Effector memory CD8-positive, alpha-beta T cell (primary cell): Measurements from ENCODE around the gene LRRTM2.
"Not testable (repeated sequence)": the region's sequence is repeated elsewhere in the genome, so short reads cannot be mapped to it uniquely, and the experiment has no call there.

ENCODE experiments used
- ATAC-seq: fragments of 150-1000 bp; cut with Tn5 transposase; replicated peaks from 2 replicates; pipeline ENCODE4 v1.10.0; 2021; ENCODE audit warnings: mild to moderate bottlenecking, moderate library complexity
- DNase-seq, 3 experiments: peaks; one replicate each; pipeline ENCODE4 v3.0.0; 2021
- H3K27ac Mint-ChIP-seq, 2 donors: one replicate each; pipeline ENCODE4 v1.8.0; 2022; ENCODE audit warnings: mild to moderate bottlenecking in 2 of 2, mixed read lengths in 2 of 2, moderate library complexity in 2 of 2
- H3K27me3 Mint-ChIP-seq, 2 donors: one replicate each; pipeline ENCODE4 v1.8.0; 2022; ENCODE audit warnings: mixed read lengths in 2 of 2
- H3K36me3 Mint-ChIP-seq: one replicate; pipeline ENCODE4 v1.8.0; 2022; ENCODE audit warnings: mild to moderate bottlenecking, moderate library complexity, mixed read lengths; ENCODE audit not compliant: insufficient read depth
- H3K4me1 Mint-ChIP-seq, 2 donors: one replicate each; pipeline ENCODE4 v1.8.0; 2022; ENCODE audit warnings: low read depth in 2 of 2, mixed read lengths in 2 of 2
- H3K4me3 Mint-ChIP-seq, 2 donors: one replicate each; pipeline ENCODE4 v1.8.0; 2022; ENCODE audit warnings: mild to moderate bottlenecking in 2 of 2, mixed read lengths in 2 of 2, moderate library complexity in 2 of 2
- H3K9me3 Mint-ChIP-seq, 2 donors: one replicate each; pipeline ENCODE4 v1.8.0; 2022; ENCODE audit warnings: mixed read lengths in 2 of 2

Gene LRRTM2

DNA sequence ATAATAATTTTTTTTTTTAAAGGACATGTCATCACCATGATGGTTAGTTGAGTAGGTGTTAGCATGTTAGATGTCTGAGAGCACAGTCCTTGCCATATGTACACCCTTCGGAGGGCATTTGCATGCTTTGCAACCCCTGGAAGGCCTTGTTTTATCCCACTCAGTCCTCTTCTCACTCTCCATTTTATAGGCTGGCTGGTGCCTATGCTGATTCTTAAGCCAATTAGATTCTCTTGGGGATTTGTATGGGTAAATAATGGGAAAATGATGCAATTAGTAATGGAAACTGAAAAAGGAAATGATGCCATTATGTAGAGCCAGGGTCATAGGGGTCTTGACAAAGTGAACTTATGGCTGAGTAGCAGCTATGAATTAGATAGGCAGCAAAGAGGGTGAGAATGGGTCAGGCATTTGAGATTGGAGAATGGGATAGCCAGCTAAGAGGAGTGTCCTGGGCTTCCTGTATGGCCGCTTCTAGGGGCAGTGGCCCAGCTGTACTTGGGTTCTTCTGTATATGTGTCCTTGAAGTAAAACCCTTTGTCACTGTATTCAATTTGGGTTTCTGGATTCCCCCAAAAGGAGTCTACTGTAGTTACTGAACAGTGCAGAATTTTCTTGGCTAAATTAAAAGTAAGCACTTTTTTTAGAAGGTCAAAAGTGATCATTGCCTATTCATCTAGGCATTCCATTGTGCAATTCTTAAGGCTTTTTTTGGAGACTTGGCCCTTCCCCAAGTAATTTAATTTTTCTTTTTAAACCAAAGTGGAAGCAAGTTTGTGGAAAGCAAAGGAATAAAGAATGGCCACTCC is 31.6 kb downstream of the LRRTM2 start:
- DNase-seq (no peak), ATAC-seq (no peak)
- H3K27me3 Mint-ChIP-seq, result no peaks in the 10 kb centered on the region
- peaks cover 2 to 10% of the 10 kb centered on the region in 2 donors for H3K4me1 Mint-ChIP-seq
- H3K4me3 Mint-ChIP-seq, result no peak overlapping the region
- no peaks in the 10 kb centered on the region for H3K9me3 Mint-ChIP-seq
- H3K27ac Mint-ChIP-seq, result no peak overlapping the region
- no peaks in the 10 kb centered on the region for H3K36me3 Mint-ChIP-seq

DNA sequence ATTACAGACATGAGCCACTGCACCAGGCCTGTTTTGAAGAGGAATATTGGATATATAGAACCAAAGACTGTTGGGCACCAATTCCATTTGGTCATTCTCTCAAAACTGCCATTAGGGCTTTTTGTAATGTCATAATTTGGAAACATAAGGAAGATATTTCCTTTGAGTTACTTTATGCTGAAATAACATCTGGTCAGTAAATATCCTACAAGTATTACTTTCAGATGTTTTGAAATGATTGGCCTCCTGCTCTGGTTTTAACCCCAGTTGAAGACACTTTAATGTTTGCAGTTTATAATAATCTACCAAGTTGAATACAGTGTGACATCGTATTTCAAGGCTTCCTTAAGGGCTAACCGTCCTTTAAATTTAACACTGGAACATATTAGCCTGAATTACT is 33.6 kb downstream of the LRRTM2 start:
- no peaks in the 10 kb centered on the region for H3K27me3 Mint-ChIP-seq

DNA sequence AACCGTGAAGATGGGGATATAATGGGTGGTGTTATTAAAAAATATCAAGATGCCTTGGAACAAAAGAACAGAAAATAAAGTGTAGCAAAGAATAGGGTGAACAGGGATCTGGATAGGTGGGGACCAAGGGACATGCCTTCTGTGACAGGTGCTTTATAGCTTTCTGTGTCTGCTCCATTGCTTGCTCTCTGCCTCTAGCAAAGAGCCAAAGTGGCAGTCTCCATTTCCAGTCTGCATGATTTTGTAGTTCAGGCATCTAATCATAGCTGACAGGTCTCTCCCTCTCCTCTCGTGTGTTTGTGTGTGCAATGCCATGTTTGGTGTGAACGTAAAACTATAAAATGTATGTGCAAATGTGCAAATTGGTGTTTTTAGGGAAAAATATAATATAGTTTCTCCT is 35.0 kb downstream of the LRRTM2 start:
- Mint-ChIP-seq H3K4me1 (peaks cover 3% of the 10 kb centered on the region in 2 donors), H3K36me3 (no peaks in the 10 kb centered on the region), H3K9me3 (no peaks in the 10 kb centered on the region), H3K27ac (no peak overlapping the region), H3K4me3 (no peak overlapping the region), H3K27me3 (no peaks in the 10 kb centered on the region)
- no peak for DNase-seq
- no peak for ATAC-seq

More for the DNA sequence above, 33.6 kb downstream of the LRRTM2 start:
- no peak overlapping the region for H3K27ac Mint-ChIP-seq
- no peak for ATAC-seq
- no peak for DNase-seq
- H3K36me3 Mint-ChIP-seq, result no peaks in the 10 kb centered on the region
- H3K4me3 Mint-ChIP-seq, result no peak overlapping the region
- no peaks in the 10 kb centered on the region for H3K9me3 Mint-ChIP-seq
- peaks cover under 1 to 3% of the 10 kb centered on the region in 2 donors for H3K4me1 Mint-ChIP-seq

DNA sequence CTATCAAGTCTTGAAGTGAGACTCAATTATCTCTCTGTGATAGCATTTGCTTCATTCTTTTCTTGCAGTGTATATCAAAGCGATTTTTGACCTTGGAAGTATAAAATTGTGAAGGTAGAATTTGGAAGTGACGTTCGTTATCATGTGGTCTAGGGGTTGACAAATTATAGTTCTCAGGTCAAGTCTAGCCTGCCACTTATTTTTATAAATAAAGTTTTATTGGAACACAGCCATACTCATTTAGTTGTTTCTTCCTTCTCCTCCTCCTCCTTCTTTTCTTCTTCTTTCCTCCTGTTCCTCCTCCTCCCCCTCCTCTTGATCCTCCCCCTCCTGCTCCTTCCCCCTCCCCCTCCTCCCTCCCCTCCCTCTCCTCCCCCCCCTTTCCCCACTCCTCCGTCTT is 38.0 kb downstream of the LRRTM2 start:
- H3K36me3 Mint-ChIP-seq, result no peaks in the 10 kb centered on the region
- no peaks in the 10 kb centered on the region for H3K27me3 Mint-ChIP-seq
- H3K4me3 Mint-ChIP-seq, result no peak overlapping the region
- no peaks in the 10 kb centered on the region for H3K9me3 Mint-ChIP-seq
- no peak for ATAC-seq
- peaks cover 3% of the 10 kb centered on the region in 2 donors for H3K4me1 Mint-ChIP-seq
- DNase-seq, result no peak
- no peak overlapping the region for H3K27ac Mint-ChIP-seq

DNA sequence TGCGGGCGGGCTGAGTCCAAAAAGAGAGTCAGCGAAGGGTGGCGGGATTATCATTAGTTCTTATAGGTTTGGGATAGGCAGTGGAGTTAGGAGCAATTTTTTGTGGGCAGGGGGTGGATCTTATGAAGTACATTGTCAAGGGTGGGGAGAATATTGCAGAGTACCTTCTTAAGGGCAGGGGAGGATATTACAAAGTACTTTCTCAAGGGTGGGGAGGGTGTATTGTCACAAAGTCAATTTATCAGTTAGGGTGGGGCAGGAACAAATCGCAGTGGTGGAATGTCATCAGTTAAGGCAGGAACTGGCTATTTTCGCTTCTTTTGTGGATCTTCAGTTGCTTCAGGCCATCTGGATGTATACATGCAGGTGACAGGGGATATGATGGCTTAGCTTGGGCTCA is 40.3 kb downstream of the LRRTM2 start:
- DNase-seq, H3K27me3 Mint-ChIP-seq, H3K27ac Mint-ChIP-seq, ATAC-seq, H3K9me3 Mint-ChIP-seq, H3K36me3 Mint-ChIP-seq, H3K4me1 Mint-ChIP-seq, H3K4me3 Mint-ChIP-seq: not testable (repeated sequence)

DNA sequence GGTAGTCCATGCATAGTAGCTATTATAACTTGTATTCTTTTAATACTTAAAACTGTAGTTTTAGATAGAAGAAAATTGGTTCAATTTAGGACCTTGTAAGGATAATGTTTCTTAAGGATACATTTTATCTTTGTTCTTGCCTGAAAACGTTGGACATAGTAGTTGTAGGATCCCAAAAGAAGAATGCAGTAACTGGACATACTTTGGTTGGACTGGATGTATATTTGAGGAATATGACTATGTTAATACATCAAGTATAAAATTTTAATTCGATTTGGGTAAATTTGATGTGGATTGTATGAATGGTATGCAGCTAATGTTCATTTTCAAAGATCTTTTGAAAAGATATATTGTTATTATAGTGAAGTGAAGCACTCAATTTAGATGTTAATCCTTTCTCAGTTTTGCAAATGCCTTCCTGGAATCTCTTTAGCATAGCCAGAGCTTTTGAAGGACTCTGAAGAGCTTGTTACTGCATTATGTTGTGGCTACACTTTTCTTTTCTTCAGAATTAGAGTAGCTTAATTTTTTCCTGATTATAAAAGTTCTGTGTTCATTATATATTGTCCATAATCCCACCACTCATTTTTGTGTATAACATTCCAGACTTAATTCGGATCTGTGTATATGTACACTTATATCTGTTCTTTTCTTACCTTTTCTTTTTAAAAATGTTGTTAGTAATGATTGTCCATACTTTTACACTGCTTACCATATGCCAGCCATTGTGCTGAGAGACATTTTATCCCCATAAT is 41.2 kb downstream of the LRRTM2 start:
- peaks cover 3% of the 10 kb centered on the region in 2 donors for H3K4me1 Mint-ChIP-seq
- DNase-seq (no peak), ATAC-seq (no peak)
- no peak overlapping the region for H3K4me3 Mint-ChIP-seq
- no peaks in the 10 kb centered on the region for H3K36me3 Mint-ChIP-seq
- H3K27me3 Mint-ChIP-seq, result no peaks in the 10 kb centered on the region
- H3K9me3 Mint-ChIP-seq, result no peaks in the 10 kb centered on the region
- no peak overlapping the region for H3K27ac Mint-ChIP-seq

DNA sequence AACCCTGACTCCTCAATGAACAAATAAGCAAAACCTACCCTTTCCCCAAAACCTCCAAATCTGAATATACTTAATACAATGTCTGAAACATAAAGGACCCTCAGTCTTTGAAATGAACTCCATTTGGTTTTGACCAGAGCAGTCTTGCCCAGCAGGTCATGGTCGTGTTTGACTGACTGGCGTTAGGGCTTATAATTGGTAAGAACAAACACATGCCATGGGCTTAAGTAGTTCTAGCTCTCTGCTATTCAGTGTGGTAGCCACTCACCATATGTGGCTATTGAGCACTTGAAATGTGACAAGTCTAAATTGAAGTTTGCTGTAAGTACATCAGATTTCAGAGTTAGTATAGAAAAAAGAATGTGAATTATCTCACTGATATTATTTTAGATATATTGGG is 42.1 kb downstream of the LRRTM2 start:
- Mint-ChIP-seq H3K4me3 (no peak overlapping the region), H3K4me1 (peaks cover 3% of the 10 kb centered on the region in 2 donors)

DNA sequence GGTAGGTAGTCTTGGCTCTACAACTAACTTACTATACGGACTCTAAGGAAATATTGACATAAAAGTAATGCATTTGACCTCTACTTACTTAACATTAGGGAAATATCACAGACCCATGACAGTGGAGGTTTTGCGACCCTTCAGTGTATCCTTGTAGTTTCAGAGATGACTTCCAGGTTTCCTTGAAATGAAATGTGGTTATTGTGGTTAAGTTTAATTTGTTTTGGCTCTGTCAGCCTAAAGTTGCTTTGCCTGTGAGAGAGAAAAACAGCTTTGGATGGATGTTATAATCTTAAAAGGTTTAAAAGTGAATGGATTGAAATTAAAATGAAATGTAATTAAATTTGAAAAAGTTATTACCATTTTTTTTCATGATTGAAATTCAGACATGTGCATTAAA is 42.9 kb downstream of the LRRTM2 start:
- no peak for ATAC-seq
- Mint-ChIP-seq H3K9me3 (no peaks in the 10 kb centered on the region), H3K4me3 (no peak overlapping the region), H3K27ac (no peak overlapping the region), H3K27me3 (no peaks in the 10 kb centered on the region), H3K4me1 (peaks cover 0 to 3% of the 10 kb centered on the region in 2 donors), H3K36me3 (no peaks in the 10 kb centered on the region)
- no peak for DNase-seq

More for the DNA sequence above, 42.1 kb downstream of the LRRTM2 start:
- DNase-seq (no peak), ATAC-seq (no peak)
- Mint-ChIP-seq H3K27me3 (no peaks in the 10 kb centered on the region), H3K36me3 (no peaks in the 10 kb centered on the region), H3K27ac (no peak overlapping the region), H3K9me3 (no peaks in the 10 kb centered on the region)

DNA sequence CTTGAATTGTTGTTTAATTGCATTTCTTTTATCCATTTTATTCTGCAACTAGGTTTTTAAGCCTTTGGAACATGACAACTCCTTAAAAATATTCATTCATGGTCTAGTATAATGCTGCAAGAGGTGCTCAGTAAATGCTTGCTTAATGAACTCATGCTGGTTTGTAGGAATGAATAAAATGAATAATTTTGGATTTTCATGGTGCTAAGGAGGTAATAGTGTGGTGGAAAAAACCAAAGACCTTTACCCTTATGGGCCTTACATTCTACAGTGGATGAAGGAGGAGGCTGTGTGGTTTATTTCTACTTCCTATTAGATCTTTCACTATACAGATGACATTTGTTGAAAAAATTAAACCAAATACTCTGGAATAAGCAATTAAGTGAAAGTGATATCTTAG is 43.4 kb downstream of the LRRTM2 start:
- H3K27me3 Mint-ChIP-seq, result no peaks in the 10 kb centered on the region
- ATAC-seq (no peak), DNase-seq (no peak)
- no peaks in the 10 kb centered on the region for H3K36me3 Mint-ChIP-seq
- peaks cover 0 to 3% of the 10 kb centered on the region in 2 donors for H3K4me1 Mint-ChIP-seq
- no peak overlapping the region for H3K4me3 Mint-ChIP-seq
- H3K27ac Mint-ChIP-seq, result no peak overlapping the region
- no peaks in the 10 kb centered on the region for H3K9me3 Mint-ChIP-seq

DNA sequence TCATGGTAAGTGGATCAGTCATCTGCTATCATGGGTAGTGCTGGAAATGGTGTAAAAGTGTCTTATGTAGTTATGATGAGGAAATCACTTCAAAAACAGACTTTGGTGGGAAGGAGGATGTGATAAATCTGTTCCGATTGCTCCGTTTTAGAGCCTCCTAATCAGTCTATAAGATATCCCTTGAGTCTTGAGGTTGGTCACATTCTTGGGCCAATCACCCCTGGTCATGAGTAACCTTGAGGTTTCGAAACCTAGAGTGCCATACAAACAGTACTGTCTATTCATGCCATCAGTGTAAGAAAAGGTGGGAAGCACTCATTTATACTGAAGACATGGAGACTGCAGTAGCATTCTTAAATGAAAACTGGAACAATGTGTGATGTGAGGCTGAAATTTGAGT is 45.8 kb downstream of the LRRTM2 start:
- Mint-ChIP-seq H3K4me3 (no peak overlapping the region), H3K27me3 (no peaks in the 10 kb centered on the region), H3K4me1 (no peaks in the 10 kb centered on the region), H3K36me3 (no peaks in the 10 kb centered on the region), H3K27ac (no peak overlapping the region), H3K9me3 (no peaks in the 10 kb centered on the region)
- ATAC-seq, result no peak
- no peak for DNase-seq

DNA sequence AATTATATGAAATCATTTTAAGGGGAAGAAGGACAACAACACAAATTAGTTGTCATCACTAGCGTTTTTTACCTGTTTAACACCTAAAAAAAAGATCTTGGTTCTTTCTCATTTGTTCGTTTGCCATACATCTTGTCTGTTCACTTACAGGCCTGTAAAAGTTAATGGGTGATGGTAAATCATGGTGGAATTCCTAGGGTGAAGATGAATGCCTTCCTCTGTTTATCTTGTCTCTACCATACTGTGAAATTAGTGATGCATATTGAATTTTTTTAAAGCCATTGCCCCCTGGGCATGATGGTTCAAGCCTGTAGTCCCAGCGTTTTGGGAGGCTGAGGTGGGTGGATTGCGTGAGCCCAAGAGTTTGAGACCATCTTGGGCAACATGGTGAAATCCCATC is 46.6 kb downstream of the LRRTM2 start:
- H3K36me3 Mint-ChIP-seq, result no peaks in the 10 kb centered on the region

DNA sequence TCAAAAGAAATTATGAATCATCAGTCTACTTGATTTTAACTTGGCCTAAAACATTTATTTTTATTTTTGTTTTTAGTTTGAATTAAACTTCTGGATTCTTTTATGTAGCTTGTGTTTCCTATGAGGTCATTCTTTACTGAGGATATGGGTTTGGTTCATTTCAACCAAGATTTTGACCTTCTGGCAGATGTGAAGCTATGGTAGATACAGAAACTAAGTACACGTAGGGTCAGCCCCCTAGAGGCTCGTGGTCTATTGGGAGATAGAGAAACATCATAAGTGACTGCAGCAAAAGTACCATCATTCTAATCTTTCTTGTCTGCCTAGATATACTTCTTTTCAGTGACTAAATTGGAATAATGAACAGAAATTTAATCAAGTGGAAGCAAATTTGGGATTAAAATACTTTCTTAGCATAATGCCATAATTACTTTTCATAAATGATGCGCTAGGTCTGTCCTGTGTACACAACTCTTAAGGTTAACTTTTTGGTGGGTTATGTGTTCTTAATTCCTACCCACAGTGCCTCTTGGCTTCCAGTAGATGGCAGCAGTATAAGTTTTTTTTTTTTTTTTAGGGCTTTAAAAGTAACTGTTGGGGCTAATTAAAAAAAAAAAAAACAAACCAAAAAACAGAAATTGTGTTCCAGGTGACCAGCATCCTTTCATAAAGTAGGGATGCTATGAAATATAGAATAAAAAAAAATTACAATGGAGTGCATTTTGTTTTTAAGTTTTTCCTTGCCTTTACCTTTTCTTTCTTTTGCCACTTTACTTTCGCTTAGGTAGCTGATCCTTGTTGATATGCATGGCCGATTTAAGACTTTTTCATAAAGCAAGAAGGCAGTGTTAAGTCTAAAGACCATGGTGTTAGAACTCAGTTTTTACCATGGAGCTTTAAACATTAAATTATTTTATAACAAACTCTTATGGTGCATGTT is 49.9 kb downstream of the LRRTM2 start:
- ATAC-seq (no peak), DNase-seq (no peak)
- Mint-ChIP-seq H3K9me3 (no peaks in the 10 kb centered on the region), H3K4me1 (no peaks in the 10 kb centered on the region), H3K27ac (no peak overlapping the region), H3K36me3 (no peaks in the 10 kb centered on the region), H3K4me3 (no peak overlapping the region), H3K27me3 (no peaks in the 10 kb centered on the region)

More for the DNA sequence above, 46.6 kb downstream of the LRRTM2 start:
- ATAC-seq (no peak), DNase-seq (no peak)
- H3K27me3 Mint-ChIP-seq, result no peaks in the 10 kb centered on the region
- no peaks in the 10 kb centered on the region for H3K4me1 Mint-ChIP-seq
- no peaks in the 10 kb centered on the region for H3K9me3 Mint-ChIP-seq
- peak overlapping the region in 1 of 2 donors; percentile 49 for H3K27ac Mint-ChIP-seq
- H3K4me3 Mint-ChIP-seq, result no peak overlapping the region

DNA sequence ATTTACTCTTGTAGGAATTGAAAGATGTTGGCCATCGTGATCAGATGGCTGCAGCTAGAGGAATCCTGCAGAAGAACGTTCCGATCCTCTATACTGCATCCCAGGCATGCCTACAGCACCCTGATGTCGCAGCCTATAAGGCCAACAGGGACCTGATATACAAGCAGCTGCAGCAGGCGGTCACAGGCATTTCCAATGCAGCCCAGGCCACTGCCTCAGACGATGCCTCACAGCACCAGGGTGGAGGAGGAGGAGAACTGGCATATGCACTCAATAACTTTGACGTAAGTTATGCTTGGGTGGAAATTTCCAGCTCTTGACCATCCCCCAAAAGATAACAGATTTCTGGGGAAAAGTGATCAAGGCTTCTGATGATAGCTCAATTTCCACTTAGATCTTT is 50.6 kb downstream of the LRRTM2 start:
- no peaks in the 10 kb centered on the region for H3K27me3 Mint-ChIP-seq
- H3K36me3 Mint-ChIP-seq, result no peaks in the 10 kb centered on the region
- no peaks in the 10 kb centered on the region for H3K9me3 Mint-ChIP-seq
- no peak for ATAC-seq
- no peaks in the 10 kb centered on the region for H3K4me1 Mint-ChIP-seq
- no peak overlapping the region for H3K27ac Mint-ChIP-seq
- H3K4me3 Mint-ChIP-seq, result no peak overlapping the region
- DNase-seq, result no peak
